ENCODE measurements around the gene CDH5. TPM values are rescaled to one million over a fixed set of nuclear protein-coding genes. Genes with fewer than 3 reads are reported as not detected.

The CDH5 gene
- total RNA-seq, 1 experiment from 2014 or later = 0.25 TPM

DNA sequence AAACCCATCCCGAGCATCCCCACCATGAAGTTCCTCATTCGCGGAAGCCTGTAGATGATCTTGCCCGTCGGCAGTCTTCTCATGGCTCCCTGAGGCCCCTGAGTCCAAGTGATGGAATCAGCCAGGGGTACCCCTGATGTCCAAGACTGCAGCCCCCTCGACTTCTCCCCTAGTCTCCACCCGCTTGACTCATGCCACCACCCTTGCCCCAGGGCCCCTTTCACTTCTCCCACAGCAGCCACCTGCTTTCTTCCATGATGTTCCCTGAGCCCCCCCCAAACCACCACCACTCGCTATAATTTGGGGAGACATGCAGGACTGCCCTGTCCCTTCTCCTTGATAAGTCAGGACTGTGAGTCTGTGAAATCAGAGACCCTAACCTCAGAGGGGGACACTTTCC is 72.0 kb downstream of the CDH5 start:
- no peaks in the 10 kb centered on the region for H3K4me1 Mint-ChIP-seq (ENCODE audit: low read depth, unreplicated experiment)
- no peaks in the 10 kb centered on the region for H3K36me3 Mint-ChIP-seq (ENCODE audit: insufficient read depth, unreplicated experiment)
- Histone ChIP-seq H3K4me3 (ENCODE audit: low read depth, low read length) (no peak overlapping the region), H3K27me3 (replicated peaks; ENCODE audit: control insufficient read depth, insufficient read depth, low read length) (no peaks in the 10 kb centered on the region), H3K36me3 (ENCODE audit: control insufficient read depth, insufficient read depth, low read length) (no peaks in the 10 kb centered on the region), H3K4me1 (no peaks in the 10 kb centered on the region), H3K9me3 (no peaks in the 10 kb centered on the region)
- H3K4me3 Mint-ChIP-seq (ENCODE audit: unreplicated experiment) = no peak overlapping the region
- TF ChIP-seq, protein P1, sequence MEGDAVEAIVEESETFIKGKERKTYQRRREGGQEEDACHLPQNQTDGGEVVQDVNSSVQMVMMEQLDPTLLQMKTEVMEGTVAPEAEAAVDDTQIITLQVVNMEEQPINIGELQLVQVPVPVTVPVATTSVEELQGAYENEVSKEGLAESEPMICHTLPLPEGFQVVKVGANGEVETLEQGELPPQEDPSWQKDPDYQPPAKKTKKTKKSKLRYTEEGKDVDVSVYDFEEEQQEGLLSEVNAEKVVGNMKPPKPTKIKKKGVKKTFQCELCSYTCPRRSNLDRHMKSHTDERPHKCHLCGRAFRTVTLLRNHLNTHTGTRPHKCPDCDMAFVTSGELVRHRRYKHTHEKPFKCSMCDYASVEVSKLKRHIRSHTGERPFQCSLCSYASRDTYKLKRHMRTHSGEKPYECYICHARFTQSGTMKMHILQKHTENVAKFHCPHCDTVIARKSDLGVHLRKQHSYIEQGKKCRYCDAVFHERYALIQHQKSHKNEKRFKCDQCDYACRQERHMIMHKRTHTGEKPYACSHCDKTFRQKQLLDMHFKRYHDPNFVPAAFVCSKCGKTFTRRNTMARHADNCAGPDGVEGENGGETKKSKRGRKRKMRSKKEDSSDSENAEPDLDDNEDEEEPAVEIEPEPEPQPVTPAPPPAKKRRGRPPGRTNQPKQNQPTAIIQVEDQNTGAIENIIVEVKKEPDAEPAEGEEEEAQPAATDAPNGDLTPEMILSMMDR (IDR thresholded peaks at IDR 0.05; ENCODE audit: insufficient read depth in 1 of 2, low read depth in 1 of 2, low read length in 1 of 2, severe bottlenecking in 1 of 2, unreplicated experiment in 1 of 2) = no peak
- peaks cover 7% of the 10 kb centered on the region for H3K27me3 Mint-ChIP-seq (ENCODE audit: insufficient read depth, unreplicated experiment)
- intact Hi-C loops (cut with micrococcal nuclease; ENCODE audit: unreplicated experiment) = no loop called here
- DNase-seq = no peak
- H3K27ac Mint-ChIP-seq (ENCODE audit: unreplicated experiment) = no peak overlapping the region
- no peaks in the 10 kb centered on the region for H3K9me3 Mint-ChIP-seq (ENCODE audit: unreplicated experiment)
- BruUV-seq (replicated peaks) = no TSS peak
- CTCF ChIA-PET = no interaction called here
- POLR2A ChIA-PET = no interaction called here

DNA sequence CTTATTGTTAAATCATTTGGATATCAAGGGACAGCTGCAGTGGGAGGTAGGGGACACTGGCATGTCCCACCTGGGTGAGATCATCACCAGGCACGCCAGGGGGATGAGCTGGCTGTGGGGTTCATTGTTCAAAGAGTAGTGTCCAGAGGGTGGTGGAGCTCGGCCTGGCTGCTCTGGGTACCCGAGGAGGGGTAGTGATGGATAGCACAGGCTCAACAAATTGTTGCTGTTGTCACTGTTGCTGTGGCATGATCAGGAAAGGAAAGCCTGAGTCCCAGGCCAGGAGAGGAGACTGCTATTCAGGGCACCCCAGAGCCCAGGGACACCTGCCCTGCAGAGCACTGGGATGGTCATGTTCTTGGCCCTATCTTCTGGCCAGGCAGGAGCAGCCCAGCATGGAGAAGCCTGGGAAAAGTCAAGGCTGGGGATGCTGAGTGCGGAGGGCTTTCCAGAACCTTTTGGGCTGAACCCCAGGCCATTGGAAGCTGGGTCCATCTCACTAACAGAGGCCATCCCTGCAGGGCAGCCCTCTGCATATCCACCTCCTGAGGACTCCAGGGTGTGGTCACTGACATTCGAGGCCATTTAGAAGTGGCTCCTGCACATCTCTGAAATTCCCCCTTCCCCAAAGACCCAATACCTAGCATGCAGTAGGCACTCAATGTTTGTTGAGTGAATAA is 72.7 kb downstream of the CDH5 start:
- no TSS peak for BruUV-seq (replicated peaks)
- Histone ChIP-seq H3K9me3 (no peaks in the 10 kb centered on the region), H3K27me3 (replicated peaks; ENCODE audit: control insufficient read depth, insufficient read depth, low read length) (no peaks in the 10 kb centered on the region), H3K4me3 (ENCODE audit: low read depth, low read length) (no peak overlapping the region), H3K4me1 (no peaks in the 10 kb centered on the region), H3K36me3 (ENCODE audit: control insufficient read depth, insufficient read depth, low read length) (no peaks in the 10 kb centered on the region)
- DNase-seq = no peak
- Mint-ChIP-seq H3K4me3 (ENCODE audit: unreplicated experiment) (no peak overlapping the region), H3K4me1 (ENCODE audit: low read depth, unreplicated experiment) (no peaks in the 10 kb centered on the region), H3K27me3 (ENCODE audit: insufficient read depth, unreplicated experiment) (peaks cover 10% of the 10 kb centered on the region), H3K9me3 (ENCODE audit: unreplicated experiment) (no peaks in the 10 kb centered on the region), H3K27ac (ENCODE audit: unreplicated experiment) (no peak overlapping the region), H3K36me3 (ENCODE audit: insufficient read depth, unreplicated experiment) (no peaks in the 10 kb centered on the region)
- TF ChIP-seq, protein P1 (IDR thresholded peaks at IDR 0.05; ENCODE audit: insufficient read depth in 1 of 2, low read depth in 1 of 2, low read length in 1 of 2, severe bottlenecking in 1 of 2, unreplicated experiment in 1 of 2) = no peak
- CTCF ChIA-PET = interaction anchor here (0.6 to 1.1 kb wide), 2 partner anchors 33 to 151 kb away, joined by 4 read pairs; no protein-coding TSS in a partner anchor
- POLR2A ChIA-PET = interaction anchor here (0.6 kb wide), 1 partner anchor 436 kb away, joined by 4 read pairs; no protein-coding TSS in a partner anchor
- intact Hi-C loops (cut with micrococcal nuclease; ENCODE audit: unreplicated experiment) = no loop called here

DNA sequence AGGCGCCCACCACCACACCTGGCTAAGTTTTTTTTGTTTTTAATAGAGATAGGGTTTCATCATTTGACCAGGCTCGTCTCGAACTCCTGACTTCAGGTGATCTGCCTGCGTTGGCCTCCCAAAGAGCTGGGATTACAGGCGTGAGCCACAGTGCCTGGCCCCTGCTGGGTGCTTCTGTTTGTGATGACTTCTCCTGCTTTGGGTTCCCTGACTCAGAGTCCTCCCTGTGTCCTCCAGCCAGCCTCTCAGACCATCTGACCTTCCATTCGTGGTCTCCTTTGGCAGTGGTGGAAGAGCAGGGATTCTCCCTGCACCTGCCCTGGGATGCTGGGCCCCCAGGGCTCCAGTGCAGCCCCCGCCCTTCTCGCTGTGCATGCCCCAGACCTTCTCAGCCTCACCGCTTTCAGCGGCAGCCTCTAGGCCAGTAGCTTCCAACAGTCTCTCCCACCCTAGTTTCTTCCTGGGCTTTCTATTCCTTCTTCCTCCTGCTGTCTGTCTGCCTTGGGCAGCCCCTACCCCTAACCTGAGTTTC is 73.8 kb downstream of the CDH5 start:
- H3K4me3 ChIP-seq (ENCODE audit: low read depth, low read length) = no peak overlapping the region
- no TSS peak for BruUV-seq (replicated peaks)
- no peaks in the 10 kb centered on the region for H3K27me3 ChIP-seq (replicated peaks; ENCODE audit: control insufficient read depth, insufficient read depth, low read length)
- Mint-ChIP-seq H3K27ac (ENCODE audit: unreplicated experiment) (no peak overlapping the region), H3K4me1 (ENCODE audit: low read depth, unreplicated experiment) (no peaks in the 10 kb centered on the region), H3K36me3 (ENCODE audit: insufficient read depth, unreplicated experiment) (no peaks in the 10 kb centered on the region), H3K9me3 (ENCODE audit: unreplicated experiment) (no peaks in the 10 kb centered on the region), H3K27me3 (ENCODE audit: insufficient read depth, unreplicated experiment) (peaks cover 14% of the 10 kb centered on the region), H3K4me3 (ENCODE audit: unreplicated experiment) (no peak overlapping the region)
- no peak for DNase-seq
- no peaks in the 10 kb centered on the region for H3K36me3 ChIP-seq (ENCODE audit: control insufficient read depth, insufficient read depth, low read length)
- H3K9me3 ChIP-seq = no peaks in the 10 kb centered on the region
- TF ChIP-seq, protein P1 (IDR thresholded peaks at IDR 0.05; ENCODE audit: insufficient read depth in 1 of 2, low read depth in 1 of 2, low read length in 1 of 2, severe bottlenecking in 1 of 2, unreplicated experiment in 1 of 2) = no peak
- ChIA-PET POLR2A (no interaction called here), CTCF (interaction anchor here (1.1 kb wide), 1 partner anchor 34 kb away, joined by 4 read pairs; no protein-coding TSS in a partner anchor)
- H3K4me1 ChIP-seq = no peaks in the 10 kb centered on the region
- intact Hi-C loops (cut with micrococcal nuclease; ENCODE audit: unreplicated experiment) = loop anchor here (5.0 kb wide), 2 partner anchors 33 to 42 kb away; no protein-coding TSS in a partner anchor
